ENCODE measurements around the gene MMP24. TPM values are rescaled to one million over a fixed set of nuclear protein-coding genes. Genes with fewer than 3 reads are reported as not detected.

Gene MMP24
- total RNA-seq, 4 donors from 2014 or later, result 0.32 to 4.5 (median 0.61) TPM

GRCh38 chr20:35288325-35289060, 62.0 kb downstream of the MMP24 start:
- Histone ChIP-seq H3K4me3 (no peak overlapping the region), H3K9me3 (no peaks in the 10 kb centered on the region), H3K27ac (no peak overlapping the region), H3K36me3 (no peaks in the 10 kb centered on the region), H3K4me1 (peaks cover 7 to 18% (median 13%) of the 10 kb centered on the region in 4 donors), H3K27me3 (no peaks in the 10 kb centered on the region)
- no peak for TF ChIP-seq EP300 (IDR thresholded peaks at IDR 0.05; ENCODE audit: low read depth)
- TF ChIP-seq POLR2AphosphoS5 (IDR thresholded peaks at IDR 0.05), result no peak
- TF ChIP-seq POLR2A (IDR thresholded peaks at IDR 0.05), result no peak
- TF ChIP-seq, protein P1, sequence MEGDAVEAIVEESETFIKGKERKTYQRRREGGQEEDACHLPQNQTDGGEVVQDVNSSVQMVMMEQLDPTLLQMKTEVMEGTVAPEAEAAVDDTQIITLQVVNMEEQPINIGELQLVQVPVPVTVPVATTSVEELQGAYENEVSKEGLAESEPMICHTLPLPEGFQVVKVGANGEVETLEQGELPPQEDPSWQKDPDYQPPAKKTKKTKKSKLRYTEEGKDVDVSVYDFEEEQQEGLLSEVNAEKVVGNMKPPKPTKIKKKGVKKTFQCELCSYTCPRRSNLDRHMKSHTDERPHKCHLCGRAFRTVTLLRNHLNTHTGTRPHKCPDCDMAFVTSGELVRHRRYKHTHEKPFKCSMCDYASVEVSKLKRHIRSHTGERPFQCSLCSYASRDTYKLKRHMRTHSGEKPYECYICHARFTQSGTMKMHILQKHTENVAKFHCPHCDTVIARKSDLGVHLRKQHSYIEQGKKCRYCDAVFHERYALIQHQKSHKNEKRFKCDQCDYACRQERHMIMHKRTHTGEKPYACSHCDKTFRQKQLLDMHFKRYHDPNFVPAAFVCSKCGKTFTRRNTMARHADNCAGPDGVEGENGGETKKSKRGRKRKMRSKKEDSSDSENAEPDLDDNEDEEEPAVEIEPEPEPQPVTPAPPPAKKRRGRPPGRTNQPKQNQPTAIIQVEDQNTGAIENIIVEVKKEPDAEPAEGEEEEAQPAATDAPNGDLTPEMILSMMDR (IDR thresholded peaks at IDR 0.05), result no peak
- in situ Hi-C loops (cut with MboI; ENCODE audit: low pct_ligation_motif_present in 1 of 4, low pct_unique_long_range_greater_than_20kb in 1 of 4, low sequenced_read_pairs in 3 of 4), result no loop called here
- 84% methylated on average over 19 of the region's 19 CpGs; no CpG with 5 or more reads in 1 of the 2 donors for WGBS, 2 donors (ENCODE audit: low coverage in 1 of 2)
- intact Hi-C loops (cut with DNase I; ENCODE audit: low total_unique reads), result no loop called here
- DNase-seq, result no peak

DNA sequence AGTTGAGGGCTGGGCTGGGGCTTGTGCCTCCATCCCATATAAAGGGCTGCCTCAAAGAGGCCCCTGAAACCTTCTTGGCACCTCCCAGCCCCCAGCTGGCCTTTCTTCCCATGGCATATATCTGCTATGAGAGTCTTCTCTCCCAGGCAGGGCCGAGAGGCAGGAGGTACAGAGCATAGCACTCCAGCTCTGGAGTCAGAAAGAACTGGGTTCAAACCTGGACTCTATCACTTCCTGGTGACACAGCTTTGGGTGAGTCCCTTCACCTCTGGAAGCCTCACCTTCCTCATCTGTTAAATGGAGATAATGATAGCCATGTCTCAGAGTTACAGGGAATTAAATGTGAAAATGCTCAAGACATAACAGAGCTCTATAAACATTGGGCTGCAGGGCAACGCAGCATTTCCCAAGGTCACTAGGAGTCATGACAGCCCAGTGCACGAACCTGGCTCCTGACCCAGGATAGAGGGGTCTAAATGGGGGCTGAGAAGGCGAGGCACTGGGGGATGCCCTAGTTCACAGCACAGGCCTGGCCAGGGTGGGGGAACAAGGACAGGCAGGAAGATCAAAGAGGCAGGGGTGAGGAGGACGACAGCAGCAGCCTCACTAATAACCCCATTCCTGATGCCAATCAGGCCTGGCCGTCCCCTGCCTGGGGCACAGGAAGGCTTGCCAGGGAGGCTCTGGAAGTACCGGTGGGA, 63.8 kb downstream of the MMP24 start:
- in situ Hi-C loops (cut with MboI; ENCODE audit: low pct_ligation_motif_present in 1 of 4, low pct_unique_long_range_greater_than_20kb in 1 of 4, low sequenced_read_pairs in 3 of 4) (loop anchor here in 1 of 4 donors (10.0 kb wide), 1 partner anchor 154 kb away; no protein-coding TSS in a partner anchor), intact Hi-C loops (cut with DNase I; ENCODE audit: low total_unique reads) (no loop called here)
- Histone ChIP-seq H3K4me1 (peaks cover 2 to 8% (median 2%) of the 10 kb centered on the region in 4 donors), H3K27ac (no peak overlapping the region), H3K27me3 (peaks cover 8% of the 10 kb centered on the region), H3K9me3 (no peaks in the 10 kb centered on the region), H3K36me3 (no peaks in the 10 kb centered on the region), H3K4me3 (no peak overlapping the region)
- no peak for DNase-seq
- TF ChIP-seq EP300 (IDR thresholded peaks at IDR 0.05; ENCODE audit: low read depth) (no peak), POLR2AphosphoS5 (IDR thresholded peaks at IDR 0.05) (no peak), POLR2A (IDR thresholded peaks at IDR 0.05) (no peak)
- TF ChIP-seq, protein P1 (IDR thresholded peaks at IDR 0.05), result no peak
- 65% methylated on average over 7 of the region's 7 CpGs; no CpG with 5 or more reads in 1 of the 2 donors for WGBS, 2 donors (ENCODE audit: low coverage in 1 of 2)

DNA sequence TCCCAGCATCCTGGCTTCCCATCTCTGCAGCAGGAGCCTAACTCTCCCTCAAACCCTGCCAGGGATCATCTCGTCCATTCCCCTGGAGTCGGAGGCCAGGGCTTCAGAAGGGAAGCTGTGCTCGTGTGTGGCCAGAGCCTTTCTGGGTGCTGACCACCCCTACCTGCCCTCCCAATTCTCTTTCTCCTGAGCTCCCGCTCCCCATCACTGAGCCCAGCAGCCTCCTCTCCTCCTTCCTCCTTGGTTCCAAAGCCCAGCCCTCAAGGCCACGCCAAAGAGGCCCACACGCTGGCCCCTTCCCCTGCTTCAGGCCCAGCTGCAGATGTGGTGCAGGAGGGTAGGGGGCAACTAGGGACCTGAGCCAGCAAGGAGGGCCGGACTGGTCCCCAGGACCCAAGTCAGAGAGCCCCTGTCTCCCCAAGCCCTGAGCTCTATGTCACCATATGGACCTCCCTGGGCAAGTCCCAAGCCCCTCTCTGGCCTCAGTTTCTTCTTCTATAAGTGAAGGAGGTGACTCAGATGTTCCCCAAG, 64.5 kb downstream of the MMP24 start:
- Histone ChIP-seq H3K36me3 (no peaks in the 10 kb centered on the region), H3K27ac (no peak overlapping the region), H3K27me3 (peaks cover 8% of the 10 kb centered on the region), H3K4me3 (no peak overlapping the region), H3K9me3 (no peaks in the 10 kb centered on the region), H3K4me1 (peaks cover 0 to 5% (median 0%) of the 10 kb centered on the region in 4 donors)
- WGBS, 2 donors (ENCODE audit: low coverage in 1 of 2), result 83% methylated on average over 7 of the region's 7 CpGs; no CpG with 5 or more reads in 1 of the 2 donors
- in situ Hi-C loops (cut with MboI; ENCODE audit: low pct_ligation_motif_present in 1 of 4, low pct_unique_long_range_greater_than_20kb in 1 of 4, low sequenced_read_pairs in 3 of 4) (loop anchor here in 1 of 4 donors (10.0 kb wide), 1 partner anchor 154 kb away; no protein-coding TSS in a partner anchor), intact Hi-C loops (cut with DNase I; ENCODE audit: low total_unique reads) (no loop called here)
- no peak for DNase-seq
- TF ChIP-seq EP300 (IDR thresholded peaks at IDR 0.05; ENCODE audit: low read depth), result no peak
- TF ChIP-seq POLR2AphosphoS5 (IDR thresholded peaks at IDR 0.05), result no peak
- no peak for TF ChIP-seq POLR2A (IDR thresholded peaks at IDR 0.05)
- TF ChIP-seq, protein P1 (IDR thresholded peaks at IDR 0.05), result no peak
